Measurements from ENCODE around the gene GPSM3.
A peak's percentile ranks its signal among the peaks of the same experiment; 100 is the strongest.

GPSM3 gene

GRCh38 chr6:32194825-32195651, 2.6 kb upstream of the GPSM3 start (continued):
- TF ChIP-seq, protein P1, sequence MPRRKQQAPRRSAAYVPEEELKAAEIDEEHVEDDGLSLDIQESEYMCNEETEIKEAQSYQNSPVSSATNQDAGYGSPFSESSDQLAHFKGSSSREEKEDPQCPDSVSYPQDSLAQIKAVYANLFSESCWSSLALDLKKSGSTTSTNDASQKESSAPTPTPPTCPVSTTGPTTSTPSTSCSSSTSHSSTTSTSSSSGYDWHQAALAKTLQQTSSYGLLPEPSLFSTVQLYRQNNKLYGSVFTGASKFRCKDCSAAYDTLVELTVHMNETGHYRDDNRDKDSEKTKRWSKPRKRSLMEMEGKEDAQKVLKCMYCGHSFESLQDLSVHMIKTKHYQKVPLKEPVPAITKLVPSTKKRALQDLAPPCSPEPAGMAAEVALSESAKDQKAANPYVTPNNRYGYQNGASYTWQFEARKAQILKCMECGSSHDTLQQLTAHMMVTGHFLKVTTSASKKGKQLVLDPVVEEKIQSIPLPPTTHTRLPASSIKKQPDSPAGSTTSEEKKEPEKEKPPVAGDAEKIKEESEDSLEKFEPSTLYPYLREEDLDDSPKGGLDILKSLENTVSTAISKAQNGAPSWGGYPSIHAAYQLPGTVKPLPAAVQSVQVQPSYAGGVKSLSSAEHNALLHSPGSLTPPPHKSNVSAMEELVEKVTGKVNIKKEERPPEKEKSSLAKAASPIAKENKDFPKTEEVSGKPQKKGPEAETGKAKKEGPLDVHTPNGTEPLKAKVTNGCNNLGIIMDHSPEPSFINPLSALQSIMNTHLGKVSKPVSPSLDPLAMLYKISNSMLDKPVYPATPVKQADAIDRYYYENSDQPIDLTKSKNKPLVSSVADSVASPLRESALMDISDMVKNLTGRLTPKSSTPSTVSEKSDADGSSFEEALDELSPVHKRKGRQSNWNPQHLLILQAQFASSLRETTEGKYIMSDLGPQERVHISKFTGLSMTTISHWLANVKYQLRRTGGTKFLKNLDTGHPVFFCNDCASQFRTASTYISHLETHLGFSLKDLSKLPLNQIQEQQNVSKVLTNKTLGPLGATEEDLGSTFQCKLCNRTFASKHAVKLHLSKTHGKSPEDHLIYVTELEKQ (tag by site-specific recombination; IDR thresholded peaks at IDR 0.05; ENCODE audit: borderline replicate concordance), result no peak
- TF ChIP-seq SCRT2 (tag by site-specific recombination; IDR thresholded peaks at IDR 0.05), result no peak
- TF ChIP-seq ZNF518A (tag by site-specific recombination; conservative IDR thresholded peaks at IDR 0.05; ENCODE audit: low read depth), result peak; percentile 31; the same call in 1 of the 2 replicates
- no peak for TF ChIP-seq ZBTB8A (tag by site-specific recombination; IDR thresholded peaks at IDR 0.05)
- no peak for TF ChIP-seq ZNF16 (tag by site-specific recombination; IDR thresholded peaks at IDR 0.05; ENCODE audit: low read depth)
- TF ChIP-seq ZNF174 (tag by site-specific recombination; IDR thresholded peaks at IDR 0.05), result no peak
- no peak for TF ChIP-seq ZBTB26 (tag by site-specific recombination; optimal IDR thresholded peaks at IDR 0.05)
- TF ChIP-seq SALL2 (tag by site-specific recombination; IDR thresholded peaks at IDR 0.05; ENCODE audit: borderline replicate concordance), result no peak
- TF ChIP-seq ZNF654 (tag by site-specific recombination; IDR thresholded peaks at IDR 0.05; ENCODE audit: low read depth), result peak; percentile 17; the same call in 1 of the 2 replicates
- TF ChIP-seq ZNF121 (tag by site-specific recombination; IDR thresholded peaks at IDR 0.05), result no peak
- no peak for TF ChIP-seq ZNF169 (tag by site-specific recombination; IDR thresholded peaks at IDR 0.05)
- TF ChIP-seq ELK4 (IDR thresholded peaks at IDR 0.05; ENCODE audit: borderline replicate concordance, low read depth, low read length), result no peak
- peak; percentile 96 for TF ChIP-seq MZF1 (tag by site-specific recombination; IDR thresholded peaks at IDR 0.05; ENCODE audit: borderline replicate concordance)
- TF ChIP-seq ZNF76 (tag by site-specific recombination; IDR thresholded peaks at IDR 0.05; ENCODE audit: borderline replicate concordance, low read depth), result no peak
- TF ChIP-seq ZNF221 (tag by site-specific recombination; IDR thresholded peaks at IDR 0.05; ENCODE audit: borderline replicate concordance), result no peak
- TF ChIP-seq, protein P2, sequence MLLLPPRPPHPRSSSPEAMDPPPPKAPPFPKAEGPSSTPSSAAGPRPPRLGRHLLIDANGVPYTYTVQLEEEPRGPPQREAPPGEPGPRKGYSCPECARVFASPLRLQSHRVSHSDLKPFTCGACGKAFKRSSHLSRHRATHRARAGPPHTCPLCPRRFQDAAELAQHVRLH (tag by site-specific recombination; IDR thresholded peaks at IDR 0.05), result 0 out of 2 replicates have a peak, but pooled peaks have one; percentile 21
- no peak for TF ChIP-seq ZNF248 (tag by site-specific recombination; IDR thresholded peaks at IDR 0.05)
- no peak for TF ChIP-seq ZNF23 (tag by site-specific recombination; IDR thresholded peaks at IDR 0.05; ENCODE audit: borderline replicate concordance)
- TF ChIP-seq ZBTB7A (tag by site-specific recombination; IDR thresholded peaks at IDR 0.05; ENCODE audit: low read depth), result no peak
- TF ChIP-seq ZNF660 (tag by site-specific recombination; IDR thresholded peaks at IDR 0.05), result peak; percentile 38; the same call in 1 of the 2 replicates
- no peak for TF ChIP-seq ZNF585B (tag by site-specific recombination; IDR thresholded peaks at IDR 0.05)
- TF ChIP-seq, protein P3, sequence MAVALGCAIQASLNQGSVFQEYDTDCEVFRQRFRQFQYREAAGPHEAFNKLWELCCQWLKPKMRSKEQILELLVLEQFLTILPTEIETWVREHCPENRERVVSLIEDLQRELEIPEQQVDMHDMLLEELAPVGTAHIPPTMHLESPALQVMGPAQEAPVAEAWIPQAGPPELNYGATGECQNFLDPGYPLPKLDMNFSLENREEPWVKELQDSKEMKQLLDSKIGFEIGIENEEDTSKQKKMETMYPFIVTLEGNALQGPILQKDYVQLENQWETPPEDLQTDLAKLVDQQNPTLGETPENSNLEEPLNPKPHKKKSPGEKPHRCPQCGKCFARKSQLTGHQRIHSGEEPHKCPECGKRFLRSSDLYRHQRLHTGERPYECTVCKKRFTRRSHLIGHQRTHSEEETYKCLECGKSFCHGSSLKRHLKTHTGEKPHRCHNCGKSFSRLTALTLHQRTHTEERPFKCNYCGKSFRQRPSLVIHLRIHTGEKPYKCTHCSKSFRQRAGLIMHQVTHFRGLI (tag by site-specific recombination; IDR thresholded peaks at IDR 0.05), result 0 out of 2 replicates have a peak, but pooled peaks have one; percentile 34
- no peak for TF ChIP-seq ZNF350 (tag by site-specific recombination; IDR thresholded peaks at IDR 0.05)
- TF ChIP-seq KLF7 (tag by site-specific recombination; IDR thresholded peaks at IDR 0.05; ENCODE audit: borderline replicate concordance), result no peak
- peak; percentile 61; the same call in 1 of the 2 replicates for TF ChIP-seq ZFP69B (tag by site-specific recombination; IDR thresholded peaks at IDR 0.05)
- TF ChIP-seq ZNF658 (tag by site-specific recombination; IDR thresholded peaks at IDR 0.05), result no peak
